HG03558 (cell line): ENCODE data around the gene MRPS23.

Experiments used
- ATAC-seq: cut with Tn5 transposase; IDR thresholded peaks from one replicate; pipeline ENCODE4 v1.9.1; 2021; ENCODE audit warnings: moderate number of reproducible peaks; ENCODE audit not compliant: unreplicated experiment; ENCODE audit errors: extremely low read depth

MRPS23 gene

GRCh38 chr17:57866723-57867122 lies 16.9 kb upstream of the MRPS23 start:
- ATAC-seq = no peak

GRCh38 chr17:57866319-57866718 lies 16.5 kb upstream of the MRPS23 start:
- no peak for ATAC-seq

- no peak for ATAC-seq
Measured at GRCh38 chr17:57864273-57864672, 14.4 kb upstream of the MRPS23 start.

- no peak for ATAC-seq
Measured at GRCh38 chr17:57862694-57863667, 13.1 kb upstream of the MRPS23 start.

- no peak for ATAC-seq
Measured at GRCh38 chr17:57861790-57862693, 12.2 kb upstream of the MRPS23 start.

- ATAC-seq = no peak
Measured at GRCh38 chr17:57861000-57861789, 11.4 kb upstream of the MRPS23 start.

GRCh38 chr17:57860414-57860999 lies 10.7 kb upstream of the MRPS23 start:
- no peak for ATAC-seq

GRCh38 chr17:57859601-57860413 lies 10.0 kb upstream of the MRPS23 start:
- ATAC-seq = no peak

GRCh38 chr17:57858838-57859237 lies 9.0 kb upstream of the MRPS23 start:
- no peak for ATAC-seq

- ATAC-seq = no peak
Measured at GRCh38 chr17:57856792-57857620, 7.2 kb upstream of the MRPS23 start.

- ATAC-seq = no peak
Measured at GRCh38 chr17:57855391-57856035, 5.7 kb upstream of the MRPS23 start.

- no peak for ATAC-seq
Measured at GRCh38 chr17:57853695-57854094, 3.9 kb upstream of the MRPS23 start.

- ATAC-seq = no peak
Measured at GRCh38 chr17:57852955-57853328, 3.1 kb upstream of the MRPS23 start.

- ATAC-seq = no peak
Measured at GRCh38 chr17:57852092-57852954, 2.5 kb upstream of the MRPS23 start.

- ATAC-seq = no peak
Measured at GRCh38 chr17:57849163-57849873, 526 bp downstream of the MRPS23 start.
